Medulla oblongata (tissue), 1 donor: ENCODE measurements around the gene IFT172.
"Not testable (repeated sequence)": the region's sequence is repeated elsewhere in the genome, so short reads cannot be mapped to it uniquely, and the experiment has no call there.

Experiments used
- DNase-seq: peaks from one replicate; pipeline ENCODE4 v3.0.0-alpha.2; 2015; ENCODE audit errors: extremely low spot score

Gene IFT172

GRCh38 chr2:27493948-27494283 lies 4.4 kb upstream of the IFT172 start:
- no peak for DNase-seq

DNA sequence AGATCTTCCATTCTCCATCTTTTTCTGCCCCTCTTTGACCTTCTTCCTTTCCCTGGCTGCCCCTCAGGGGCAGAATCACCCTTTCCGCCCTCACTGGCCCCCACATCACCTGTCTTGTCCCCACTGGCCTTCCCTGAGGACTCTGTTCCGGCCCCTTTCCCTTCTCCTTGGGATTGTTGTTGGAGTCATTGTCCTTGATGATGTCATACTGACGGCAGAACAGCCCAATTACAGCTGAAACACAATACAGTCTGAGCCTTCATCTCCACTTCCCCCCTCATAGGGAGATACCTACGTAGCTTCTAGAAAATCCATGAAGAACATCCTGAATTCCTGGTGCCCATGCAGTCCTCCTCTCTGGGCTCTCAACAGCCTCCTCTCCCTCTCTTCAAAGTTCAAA lies 3.0 kb upstream of the IFT172 start:
- no peak for DNase-seq

DNA sequence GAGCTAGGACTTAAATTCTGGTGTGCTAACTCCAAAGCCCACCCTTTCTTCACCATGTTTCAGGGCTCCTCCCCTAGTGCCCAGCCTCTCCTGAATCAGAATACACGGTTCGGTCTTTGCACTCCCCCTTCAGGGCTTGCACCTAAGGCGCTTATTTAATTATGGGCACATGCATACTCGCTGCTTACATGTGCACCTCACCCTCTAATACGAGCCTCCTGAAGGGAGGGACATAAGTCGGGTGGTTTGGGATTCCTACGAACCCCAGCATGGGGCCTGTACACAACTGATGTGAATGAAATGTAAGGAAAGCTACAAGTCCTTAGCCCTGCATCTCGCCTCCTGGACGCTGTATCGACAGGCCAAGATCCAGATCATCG lies 435 bp downstream of the IFT172 start:
- no peak for DNase-seq

- DNase-seq = peak; percentile 70
Measured at GRCh38 chr2:27485496-27485895, 4.0 kb downstream of the IFT172 start.

- no peak for DNase-seq
Measured at GRCh38 chr2:27471961-27472360, 17.6 kb downstream of the IFT172 start.

DNA sequence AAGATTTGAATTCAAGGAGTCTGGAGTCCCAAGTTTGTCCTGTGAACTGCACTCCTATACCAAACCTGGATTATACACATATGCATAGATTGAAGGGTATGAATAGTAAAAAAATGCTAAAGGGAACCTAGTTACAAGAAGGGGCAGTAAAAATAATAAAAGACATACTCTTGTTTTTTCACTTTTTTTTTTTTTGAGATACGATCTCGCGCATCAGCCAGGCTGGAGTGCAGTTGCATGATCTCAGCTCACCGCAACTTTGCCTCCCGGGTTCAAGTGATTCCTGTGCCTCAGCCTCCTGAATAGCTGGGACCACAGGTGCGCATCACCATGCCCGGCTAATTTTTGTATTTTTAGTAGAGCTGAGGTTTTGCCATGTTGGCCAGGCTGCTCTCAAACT lies 25.1 kb downstream of the IFT172 start:
- DNase-seq = no peak

GRCh38 chr2:27461118-27461517 lies 28.4 kb downstream of the IFT172 start:
- no peak for DNase-seq

DNA sequence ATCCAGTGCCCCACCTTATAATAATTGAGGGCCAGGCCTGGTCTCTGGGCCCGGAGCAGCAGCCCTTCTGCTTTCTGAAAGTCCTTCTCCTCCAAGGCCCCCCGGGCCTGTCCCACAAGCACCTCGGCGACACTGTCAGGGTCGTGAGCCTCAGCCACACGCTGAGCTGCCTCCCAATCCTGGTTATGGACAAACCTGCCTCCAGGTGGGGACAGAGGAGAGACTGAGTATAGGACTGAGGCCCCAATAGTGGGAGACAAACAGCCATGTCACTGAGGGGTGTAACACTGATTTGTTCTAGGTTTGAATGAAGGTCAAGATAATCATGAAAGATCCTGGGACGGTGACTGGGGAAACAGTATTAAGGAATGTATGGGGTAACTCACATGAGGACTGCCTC lies 35.6 kb downstream of the IFT172 start:
- no peak for DNase-seq

DNA sequence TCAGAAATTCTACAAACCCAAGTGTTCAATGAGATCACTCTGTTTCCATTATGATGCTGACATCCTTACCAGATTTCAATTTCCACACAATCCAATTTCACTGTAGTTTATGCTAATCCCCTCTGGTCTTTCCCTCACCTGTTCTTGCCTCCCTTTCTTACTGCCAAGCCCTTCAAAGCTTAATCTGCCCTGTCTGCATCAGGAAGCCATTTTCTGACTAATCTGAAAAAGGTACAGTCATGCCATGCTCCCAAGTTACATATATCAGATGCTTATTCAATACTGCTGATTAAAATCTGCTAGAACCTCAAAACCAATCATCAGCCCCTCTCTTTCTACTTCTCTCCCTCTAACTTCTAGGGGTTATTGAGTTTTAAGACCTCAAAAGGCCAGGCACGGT lies 38.4 kb downstream of the IFT172 start:
- no peak for DNase-seq

DNA sequence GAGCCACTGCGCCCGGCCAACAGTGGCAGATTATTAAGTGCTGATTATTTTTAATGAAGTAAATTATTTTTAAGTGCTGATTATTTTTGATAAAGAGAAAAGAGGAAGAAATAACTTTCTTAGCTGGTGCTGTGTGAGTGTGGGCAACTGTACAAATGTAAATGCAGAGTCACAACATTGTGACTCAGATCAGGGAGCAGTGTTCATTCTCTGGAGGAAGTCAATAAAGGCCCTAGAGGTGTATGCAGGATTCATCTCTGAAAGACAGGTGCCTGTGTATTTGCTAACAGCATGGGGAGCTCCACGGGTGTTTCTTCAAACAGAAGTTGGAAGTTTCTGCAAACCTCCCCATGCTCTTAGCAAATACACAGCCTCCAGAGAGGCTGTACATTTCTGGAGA lies 41.2 kb downstream of the IFT172 start:
- DNase-seq = no peak

DNA sequence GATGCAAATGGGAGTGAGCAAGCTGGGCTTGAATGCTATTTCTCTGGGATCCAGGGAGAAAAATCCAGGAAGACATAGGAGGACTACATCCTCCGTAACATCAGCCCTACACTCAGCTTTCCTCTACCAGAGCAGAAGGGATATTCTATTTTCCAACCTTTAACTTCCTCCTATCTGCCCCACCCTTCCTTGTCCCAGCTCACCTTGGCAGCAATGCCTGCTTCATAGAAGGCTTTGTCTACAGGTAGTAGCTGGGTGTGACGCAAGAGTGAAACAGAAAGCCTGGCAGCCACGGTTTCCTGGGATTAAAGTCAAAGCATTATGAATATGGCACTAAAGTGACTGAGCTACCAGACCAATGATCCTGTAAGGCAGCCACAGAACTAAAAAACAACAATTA lies 43.5 kb downstream of the IFT172 start:
- DNase-seq = no peak

- DNase-seq = no peak
Measured at GRCh38 chr2:27445615-27446014, 43.9 kb downstream of the IFT172 start.

DNA sequence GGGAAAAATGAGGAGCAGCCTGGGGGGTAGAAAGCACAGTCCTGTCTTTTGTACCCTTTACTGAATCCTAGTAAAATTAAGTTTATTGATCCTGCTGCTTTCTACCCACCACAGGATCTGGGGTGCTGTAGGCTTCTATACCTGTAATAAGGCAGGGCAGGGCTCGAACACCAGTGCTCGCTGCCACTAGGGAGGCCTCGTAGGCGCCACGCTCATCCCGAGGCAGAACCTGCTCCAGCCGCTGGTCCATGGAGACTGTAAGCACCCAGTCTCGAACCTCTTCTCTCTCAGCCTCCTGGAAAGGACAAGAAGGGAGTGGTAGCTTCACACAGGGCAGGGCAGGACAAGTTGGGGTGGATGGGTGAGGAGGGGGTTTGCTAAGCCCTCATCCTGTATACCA lies 44.4 kb downstream of the IFT172 start:
- no peak for DNase-seq

DNA sequence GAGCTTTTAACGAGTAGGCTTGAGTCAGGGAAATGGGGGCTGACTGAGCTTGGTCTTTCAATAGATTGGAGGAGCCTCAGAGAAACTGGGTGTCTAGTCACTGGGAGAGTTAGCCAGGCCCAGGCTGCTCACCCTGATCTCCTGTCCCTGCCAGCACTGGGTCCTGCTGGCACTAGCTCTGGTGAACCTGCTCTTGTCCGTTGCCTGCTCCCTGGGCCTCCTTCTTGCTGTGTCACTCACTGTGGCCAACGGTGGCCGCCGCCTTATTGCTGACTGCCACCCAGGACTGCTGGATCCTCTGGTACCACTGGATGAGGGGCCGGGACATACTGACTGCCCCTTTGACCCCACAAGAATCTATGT lies 46.6 kb downstream of the IFT172 start:
- DNase-seq = no peak

DNA sequence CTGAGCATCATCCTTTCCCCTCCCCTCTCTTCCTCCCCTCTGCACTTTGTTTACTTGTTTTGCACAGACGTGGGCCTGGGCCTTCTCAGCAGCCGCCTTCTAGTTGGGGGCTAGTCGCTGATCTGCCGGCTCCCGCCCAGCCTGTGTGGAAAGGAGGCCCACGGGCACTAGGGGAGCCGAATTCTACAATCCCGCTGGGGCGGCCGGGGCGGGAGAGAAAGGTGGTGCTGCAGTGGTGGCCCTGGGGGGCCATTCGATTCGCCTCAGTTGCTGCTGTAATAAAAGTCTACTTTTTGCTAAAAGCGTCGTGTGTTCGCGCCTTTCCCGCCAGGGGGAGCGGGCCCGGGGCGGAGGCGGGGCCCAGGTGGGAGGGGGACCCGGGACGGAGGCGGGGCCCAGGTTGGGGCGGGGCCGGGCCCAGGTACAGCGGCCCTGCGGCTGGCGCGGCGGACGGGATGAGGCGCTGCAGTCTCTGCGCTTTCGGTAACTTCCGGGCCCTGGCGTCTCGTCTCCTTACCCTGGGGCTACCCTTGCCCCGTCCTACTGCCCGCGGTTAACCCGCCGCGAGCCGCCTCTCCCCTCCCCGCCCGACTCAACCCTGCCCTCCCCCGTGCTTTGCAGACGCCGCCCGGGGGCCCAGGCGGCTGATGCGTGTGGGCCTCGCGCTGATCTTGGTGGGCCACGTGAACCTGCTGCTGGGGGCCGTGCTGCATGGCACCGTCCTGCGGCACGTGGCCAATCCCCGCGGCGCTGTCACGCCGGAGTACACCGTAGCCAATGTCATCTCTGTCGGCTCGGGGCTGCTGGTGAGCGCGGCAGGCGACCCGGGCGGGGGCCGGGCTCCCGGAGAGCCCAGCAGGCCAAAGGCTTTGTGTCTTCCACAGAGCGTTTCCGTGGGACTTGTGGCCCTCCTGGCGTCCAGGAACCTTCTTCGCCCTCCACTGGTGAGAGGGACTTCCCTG lies 47.3 kb downstream of the IFT172 start, which contains the start of gene KRTCAP3:
KRTCAP3 (plus strand) TSS at position 424 of the 962 bp plus-strand sequence; CDS start at position 456, 32 bp downstream.
- no peak for DNase-seq

GRCh38 chr2:27441226-27441926 lies 48.2 kb downstream of the IFT172 start:
- no peak for DNase-seq

DNA sequence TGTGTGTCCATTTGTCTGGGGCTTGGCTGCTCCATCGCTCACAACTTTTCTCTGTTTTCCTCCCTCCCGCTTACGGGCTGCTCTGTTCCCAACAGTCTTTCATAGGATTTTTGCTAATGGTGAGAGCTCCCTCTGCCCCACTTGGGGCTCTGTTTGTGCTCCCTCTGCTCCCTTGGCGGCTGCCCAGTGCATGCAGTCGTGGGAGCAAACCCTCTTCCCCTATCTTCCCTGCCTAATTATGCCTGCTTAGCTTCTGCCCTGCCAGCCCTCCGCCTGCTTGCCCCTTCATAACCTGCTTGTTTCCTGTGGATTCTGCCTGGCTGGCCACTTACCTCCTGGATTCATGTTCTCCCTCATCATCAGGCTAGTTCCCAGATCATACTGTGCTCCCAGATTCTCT lies 53.9 kb downstream of the IFT172 start:
- DNase-seq = no peak

DNA sequence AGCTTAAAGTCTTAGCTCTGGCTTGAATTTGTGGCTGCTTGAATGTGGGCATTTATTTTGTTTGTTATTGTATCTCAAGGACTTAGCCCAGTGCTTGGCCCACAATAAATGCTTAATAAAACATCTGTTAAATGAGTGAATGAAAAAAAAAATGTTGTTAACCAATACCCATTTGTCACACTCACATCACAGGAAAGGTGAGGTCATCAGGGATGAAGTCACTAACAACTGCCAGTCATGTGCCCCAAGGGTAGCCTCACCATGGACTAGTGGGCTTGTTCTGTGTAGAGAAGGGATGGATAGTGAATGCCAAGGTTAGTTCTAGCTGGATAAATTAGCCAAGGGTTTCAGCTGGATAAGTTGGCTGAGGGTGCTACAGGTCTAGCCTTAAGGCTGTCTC lies 58.1 kb downstream of the IFT172 start:
- no peak for DNase-seq

DNA sequence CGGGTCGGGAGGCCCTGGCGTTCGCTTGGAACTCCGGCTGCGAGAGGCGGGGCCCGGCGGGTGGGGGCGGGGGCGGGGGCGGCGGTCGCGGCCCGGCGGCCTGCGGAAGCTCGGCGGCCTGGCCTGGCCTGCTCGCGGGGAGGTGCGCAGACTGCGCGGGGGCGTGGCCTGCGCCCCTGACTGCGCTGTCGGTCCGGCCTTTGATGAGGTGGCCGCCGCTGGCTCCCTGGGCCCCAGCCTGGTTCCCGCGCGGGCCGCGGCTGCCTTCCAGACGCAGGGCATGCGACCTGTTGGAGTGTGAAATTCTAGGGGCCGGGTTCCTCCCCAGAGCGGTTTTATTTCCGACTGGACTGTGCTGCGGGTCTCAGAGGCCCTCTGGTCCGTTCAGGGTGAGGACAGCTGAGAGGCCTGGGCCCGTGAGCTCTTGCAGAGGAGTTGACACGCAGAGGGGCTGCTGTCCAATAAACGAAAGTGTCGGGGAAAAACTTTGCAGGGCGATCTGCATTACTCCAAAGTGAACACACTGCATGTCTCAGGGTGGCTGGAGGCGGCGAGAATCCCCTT lies 60.5 kb downstream of the IFT172 start:
- peak; percentile 62 for DNase-seq

DNA sequence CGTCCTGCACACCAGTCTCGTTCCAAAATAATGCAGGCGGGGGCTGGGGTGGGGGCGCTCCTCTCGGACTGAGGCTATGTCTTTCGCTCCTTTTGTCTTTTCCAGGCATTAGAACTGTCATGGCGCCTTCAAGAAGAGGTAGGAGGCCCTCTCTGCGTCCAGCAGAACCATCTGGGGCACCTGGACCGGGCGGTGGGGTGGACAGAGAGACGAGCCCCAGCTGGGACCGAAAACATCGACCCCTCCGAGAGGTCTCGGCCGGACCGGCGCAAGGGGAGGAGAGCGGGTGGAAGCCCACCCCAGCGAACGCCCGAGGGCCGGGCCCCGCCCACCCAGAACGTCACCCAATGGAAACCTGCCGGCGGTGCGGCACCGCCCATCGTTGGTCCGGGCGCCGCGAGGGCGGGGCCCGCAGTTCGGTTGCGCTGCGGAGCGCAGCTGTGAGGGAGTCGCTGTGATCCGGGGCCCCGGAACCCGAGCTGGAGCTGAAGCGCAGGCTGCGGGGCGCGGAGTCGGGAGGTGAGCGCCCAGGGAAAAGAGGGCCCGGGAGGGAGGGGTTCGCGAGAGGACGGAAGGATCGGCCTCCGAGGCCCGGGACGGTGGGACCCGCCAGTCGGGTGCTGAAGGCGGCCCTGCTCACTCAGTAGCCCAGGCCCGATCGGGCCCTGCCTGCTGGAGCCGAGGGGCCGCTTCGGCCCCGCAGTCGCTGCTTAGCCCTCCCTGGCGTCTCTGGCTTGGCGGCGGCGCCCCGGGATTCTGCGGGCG lies 61.1 kb downstream of the IFT172 start, which contains the start of gene NRBP1:
NRBP1 (plus strand) TSS at position 419 of the 765 bp plus-strand sequence. CDS start 4,643 bp downstream, outside the sequence.
- peak; percentile 96 for DNase-seq

DNA sequence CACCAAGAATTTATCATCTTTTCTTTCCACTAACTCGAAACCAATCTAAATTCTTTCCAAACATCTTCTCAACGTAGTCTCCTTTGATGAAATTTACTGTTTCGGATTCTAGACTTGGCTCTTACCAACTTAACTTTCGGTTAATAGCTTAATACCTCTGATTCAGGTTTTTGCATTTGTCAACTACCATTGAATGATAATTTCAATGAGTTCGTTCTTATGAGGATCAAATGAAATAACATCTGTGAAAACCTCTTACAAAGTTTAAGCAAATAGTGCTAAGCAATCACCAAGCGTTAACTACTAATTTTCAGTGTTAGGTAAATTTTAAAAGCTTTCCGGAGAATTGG lies 61.7 kb downstream of the IFT172 start:
- DNase-seq = no peak

GRCh38 chr2:27425039-27425438 lies 64.5 kb downstream of the IFT172 start:
- DNase-seq = not testable (repeated sequence)
